IPS DF 6.9 (cell line): ENCODE data around the gene ATP11A.

Source experiments
- DNase-seq: peaks from one replicate; pipeline ENCODE4 v3.0.0-alpha.2; 2013; ENCODE audit warnings: low read depth, low spot score
- H3K27ac ChIP-seq: one replicate; pipeline ENCODE4 v1.5.1; 2013; ENCODE audit warnings: low read length, control low read depth
- H3K27me3 ChIP-seq: 2 replicates; pipeline ENCODE4 v1.6.1; 2013; ENCODE audit warnings: mild to moderate bottlenecking, low read length; ENCODE audit not compliant: control insufficient read depth, insufficient read depth
- H3K36me3 ChIP-seq: 2 replicates; pipeline ENCODE4 v1.6.1; 2013; ENCODE audit warnings: low read length; ENCODE audit not compliant: control insufficient read depth, insufficient read depth
- H3K4me1 ChIP-seq: 2 replicates; pipeline ENCODE4 v1.6.1; 2013; ENCODE audit warnings: low read length; ENCODE audit not compliant: control insufficient read depth, insufficient read depth
- H3K4me3 ChIP-seq: 2 replicates; pipeline ENCODE4 v1.5.1; 2013; ENCODE audit warnings: mild to moderate bottlenecking, low read length
- H3K9me3 ChIP-seq: 2 replicates; pipeline ENCODE4 v1.6.1; 2013; ENCODE audit warnings: low read length, inconsistent platforms; ENCODE audit not compliant: control insufficient read depth, insufficient read depth
- WGBS: extraction: QIAGEN DNeasy Blood & Tissue Kit; methylation state at CpG from one replicate; pipeline ENCODE4 v1.1.7; 2013; ENCODE audit warnings: mixed read lengths, missing lambda C conversion rate; ENCODE audit not compliant: insufficient read length, insufficient coverage; 5-methylcytosine and 5-hydroxymethylcytosine counted together

ATP11A gene

DNA sequence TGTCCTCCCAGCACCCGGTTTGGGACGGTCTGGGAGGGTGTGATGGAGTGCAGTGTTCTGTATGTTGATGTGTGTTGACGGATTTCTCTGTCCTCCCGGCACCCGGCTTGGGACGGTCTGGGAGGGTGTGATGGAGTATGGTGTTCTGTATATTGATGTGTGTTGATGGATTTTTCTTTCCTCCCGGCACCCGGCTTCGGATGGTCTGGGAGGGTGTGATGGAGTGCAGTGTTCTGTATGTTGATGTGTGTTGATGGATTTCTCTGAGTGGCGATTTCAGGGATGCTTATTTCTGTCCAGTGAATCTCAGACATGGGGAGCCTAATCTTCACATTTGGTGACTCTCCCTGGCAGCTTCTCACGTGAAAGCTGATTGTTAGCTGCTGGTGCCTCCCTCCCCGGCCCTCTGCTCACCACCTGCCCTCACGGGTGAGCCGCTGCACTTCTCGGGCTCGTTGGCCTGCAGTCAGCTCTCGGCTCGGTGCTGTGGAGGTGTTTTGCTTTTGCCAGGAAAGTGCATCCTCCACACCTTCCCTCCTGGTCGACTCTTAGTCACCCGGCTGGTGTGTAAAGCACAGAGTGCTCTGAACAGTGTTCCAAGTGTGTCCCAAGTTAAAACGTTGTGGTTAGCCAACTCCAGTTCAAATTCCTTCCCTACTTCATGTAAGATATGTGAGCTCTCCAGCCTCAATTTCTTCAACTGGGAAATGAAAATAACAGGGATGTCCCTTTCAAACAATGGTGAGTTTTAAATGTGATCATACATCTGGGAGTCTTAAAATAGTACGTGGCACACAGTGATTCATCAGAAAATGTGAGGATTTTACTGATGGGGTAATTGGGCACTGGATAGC, 54.6 kb downstream of the ATP11A start:
- H3K4me3 ChIP-seq, result no peak overlapping the region
- no CpG with 5 or more reads among the region's 22 CpGs for WGBS
- no peak for DNase-seq
- H3K36me3 ChIP-seq, result no peaks in the 10 kb centered on the region
- no peaks in the 10 kb centered on the region for H3K27me3 ChIP-seq
- H3K4me1 ChIP-seq, result peaks cover 6% of the 10 kb centered on the region; the same call in 1 of the 2 replicates
- no peaks in the 10 kb centered on the region for H3K9me3 ChIP-seq
- no peak overlapping the region for H3K27ac ChIP-seq

DNA sequence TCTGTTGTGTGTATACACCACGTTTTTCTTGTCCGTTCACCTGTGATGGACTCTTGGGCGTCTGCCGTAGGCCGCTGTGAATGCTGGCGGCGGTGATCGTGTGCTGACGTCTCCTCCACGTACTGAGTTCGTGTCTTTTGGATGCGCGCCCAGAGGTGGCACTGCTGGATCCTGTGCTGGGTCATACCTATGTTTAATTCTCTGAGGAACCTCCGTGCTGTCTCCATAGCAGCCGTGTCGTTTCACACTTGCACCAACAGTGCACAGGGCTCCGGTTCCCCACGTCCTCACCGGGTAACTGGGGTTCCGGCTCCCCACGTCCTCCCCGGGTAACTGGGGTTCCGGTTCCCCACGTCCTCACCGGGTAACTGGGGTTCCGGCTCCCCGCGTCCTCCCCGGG, 56.2 kb downstream of the ATP11A start:
- DNase-seq, result no peak
- Histone ChIP-seq H3K27me3 (no peaks in the 10 kb centered on the region), H3K4me3 (no peak overlapping the region), H3K27ac (no peak overlapping the region), H3K36me3 (no peaks in the 10 kb centered on the region), H3K4me1 (peaks cover 6% of the 10 kb centered on the region; the same call in 1 of the 2 replicates), H3K9me3 (no peaks in the 10 kb centered on the region)
- no CpG with 5 or more reads among the region's 29 CpGs for WGBS

DNA sequence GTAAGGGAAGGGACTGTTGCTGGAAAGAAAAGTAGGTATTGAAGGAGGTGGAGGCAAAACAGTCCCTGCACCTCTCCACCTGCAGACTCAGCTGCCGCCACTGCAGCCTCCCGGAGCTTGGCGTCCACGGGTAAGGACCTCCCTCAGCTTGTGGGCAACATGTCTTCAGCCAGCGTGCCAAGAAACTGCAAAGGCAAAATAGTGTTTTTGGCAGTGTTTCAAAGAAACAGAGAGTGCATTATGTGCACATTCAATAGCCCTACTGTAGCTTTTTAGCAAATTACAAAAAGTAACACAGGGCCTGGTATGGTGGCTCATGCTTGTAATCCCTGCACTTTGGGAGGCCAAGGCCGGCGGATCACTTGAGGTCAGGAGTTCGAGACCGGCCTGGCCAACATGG, 57.4 kb downstream of the ATP11A start:
- WGBS, result no CpG with 5 or more reads among the region's 9 CpGs
- no peak overlapping the region for H3K27ac ChIP-seq
- H3K36me3 ChIP-seq, result no peaks in the 10 kb centered on the region
- no peaks in the 10 kb centered on the region for H3K27me3 ChIP-seq
- 0 out of 2 replicates have a peak, but pooled peaks cover 1% of the 10 kb centered on the region for H3K4me1 ChIP-seq
- H3K9me3 ChIP-seq, result no peaks in the 10 kb centered on the region
- no peak for DNase-seq
- H3K4me3 ChIP-seq, result no peak overlapping the region

DNA sequence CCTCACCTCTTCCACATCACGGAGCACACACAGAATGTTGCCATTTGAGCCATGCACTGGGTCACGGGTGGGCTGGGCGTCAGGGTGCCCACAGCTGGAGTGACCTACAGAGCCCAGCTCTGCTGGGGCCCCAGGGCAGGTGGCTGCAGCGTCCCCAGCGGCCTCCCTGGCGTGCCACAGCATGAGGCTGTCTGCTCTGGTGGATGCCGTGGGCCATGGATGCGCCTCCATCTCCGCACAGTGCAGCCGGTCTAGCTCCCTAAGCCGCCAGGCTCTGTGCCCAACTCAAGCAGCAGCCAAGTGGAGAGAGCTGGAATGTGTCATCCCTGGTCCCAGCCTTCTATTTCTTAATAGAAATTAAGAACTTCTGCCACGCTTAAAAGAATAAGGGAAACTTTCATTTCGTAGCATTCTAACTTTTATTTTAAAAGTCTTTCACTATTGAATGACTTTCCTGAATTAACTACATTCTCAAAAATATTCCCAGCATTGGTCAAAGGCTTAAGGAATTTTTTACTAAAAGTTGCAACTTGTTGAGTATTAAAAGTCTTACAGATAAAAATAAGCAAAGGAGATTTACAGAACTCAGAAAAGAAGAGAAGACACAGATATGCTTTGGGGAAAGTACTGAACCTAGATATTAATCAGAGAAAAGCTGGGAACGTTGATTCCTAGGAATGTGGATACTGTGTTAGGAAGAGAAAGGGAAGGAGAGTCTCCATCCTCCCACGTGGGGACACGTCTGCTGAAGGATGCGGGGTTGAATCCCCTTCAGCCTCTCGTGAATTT, 59.3 kb downstream of the ATP11A start:
- Histone ChIP-seq H3K27me3 (no peaks in the 10 kb centered on the region), H3K36me3 (no peaks in the 10 kb centered on the region), H3K9me3 (no peaks in the 10 kb centered on the region), H3K4me1 (0 out of 2 replicates have a peak, but pooled peaks cover 1% of the 10 kb centered on the region), H3K27ac (no peak overlapping the region), H3K4me3 (no peak overlapping the region)
- no CpG with 5 or more reads among the region's 18 CpGs for WGBS
- no peak for DNase-seq

DNA sequence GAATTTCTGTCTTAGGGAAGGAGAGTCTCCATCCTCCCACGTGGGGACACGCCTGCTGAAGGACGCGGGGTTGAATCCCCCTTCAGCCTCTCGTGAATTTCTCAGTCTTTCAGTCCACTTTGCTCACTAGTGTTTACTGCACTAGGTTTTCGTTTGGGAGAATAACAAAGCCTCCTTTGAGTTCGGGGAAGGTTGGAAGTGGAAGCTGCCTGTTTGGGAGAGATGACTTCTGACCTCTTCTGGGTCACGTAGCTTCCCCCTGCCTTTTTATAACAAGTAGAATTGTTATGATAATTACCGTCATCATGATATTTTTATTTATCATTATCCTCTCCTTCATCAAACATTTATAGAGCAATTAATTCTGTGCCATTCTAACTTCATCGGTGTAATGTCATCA, 60.7 kb downstream of the ATP11A start:
- no peak for DNase-seq
- WGBS, result no CpG with 5 or more reads among the region's 10 CpGs
- H3K36me3 ChIP-seq, result no peaks in the 10 kb centered on the region

DNA sequence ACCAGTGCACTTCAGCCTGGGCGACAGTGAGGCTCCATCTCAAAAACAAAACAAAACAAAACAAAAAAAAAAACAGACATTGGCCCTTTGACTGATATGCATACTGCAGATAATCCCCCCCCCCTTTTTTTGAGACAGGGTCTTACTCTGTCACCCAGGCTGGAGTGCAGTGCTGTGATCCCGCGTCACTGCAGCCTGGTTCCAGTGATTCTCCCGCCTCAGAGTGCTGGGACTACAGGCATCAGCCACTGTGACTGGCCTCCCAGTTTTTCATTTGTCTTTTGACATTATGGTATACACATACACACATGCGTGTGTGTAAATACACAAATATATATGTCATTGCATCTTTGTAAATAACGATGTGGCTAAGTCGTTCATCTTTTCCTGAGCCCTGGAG, 61.8 kb downstream of the ATP11A start:
- no peaks in the 10 kb centered on the region for H3K27me3 ChIP-seq
- H3K36me3 ChIP-seq, result no peaks in the 10 kb centered on the region; the same call in 1 of the 2 replicates
- no peak for DNase-seq
- no CpG with 5 or more reads among the region's 7 CpGs for WGBS
- no peaks in the 10 kb centered on the region for H3K9me3 ChIP-seq
- H3K27ac ChIP-seq, result no peak overlapping the region
- peaks cover 2% of the 10 kb centered on the region; the same call in 1 of the 2 replicates for H3K4me1 ChIP-seq
- H3K4me3 ChIP-seq, result no peak overlapping the region

More for the DNA sequence above, 60.7 kb downstream of the ATP11A start:
- no peaks in the 10 kb centered on the region for H3K27me3 ChIP-seq
- no peak overlapping the region for H3K27ac ChIP-seq
- H3K4me1 ChIP-seq, result 0 out of 2 replicates have a peak, but pooled peaks cover 1% of the 10 kb centered on the region
- no peak overlapping the region for H3K4me3 ChIP-seq
- no peaks in the 10 kb centered on the region for H3K9me3 ChIP-seq

DNA sequence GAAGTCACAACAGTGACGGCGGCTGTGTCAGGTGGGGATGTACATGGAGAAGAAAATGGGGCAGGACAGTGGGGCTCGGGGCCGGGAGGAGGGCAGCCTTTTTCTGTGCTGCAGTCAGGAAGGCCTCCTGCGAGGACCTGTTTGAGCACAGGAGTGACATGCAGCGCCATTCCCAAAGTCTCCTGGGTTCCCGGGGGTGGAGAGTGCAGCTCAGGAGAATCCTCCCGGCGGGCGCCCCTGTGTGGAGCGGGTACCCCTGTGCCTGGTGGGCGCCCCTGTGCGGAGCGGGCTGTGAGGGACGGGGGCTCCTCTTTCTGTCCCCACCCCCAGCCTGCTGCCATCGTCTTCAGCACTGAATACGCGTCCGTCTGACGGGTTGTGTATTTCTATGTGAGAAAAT, 62.4 kb downstream of the ATP11A start:
- H3K4me3 ChIP-seq, result no peak overlapping the region
- no peak overlapping the region for H3K27ac ChIP-seq
- H3K9me3 ChIP-seq, result no peaks in the 10 kb centered on the region
- no peaks in the 10 kb centered on the region; the same call in 1 of the 2 replicates for H3K36me3 ChIP-seq
- no peaks in the 10 kb centered on the region for H3K27me3 ChIP-seq
- H3K4me1 ChIP-seq, result peaks cover 2% of the 10 kb centered on the region; the same call in 1 of the 2 replicates
- no peak for DNase-seq
- WGBS, result no CpG with 5 or more reads among the region's 20 CpGs

DNA sequence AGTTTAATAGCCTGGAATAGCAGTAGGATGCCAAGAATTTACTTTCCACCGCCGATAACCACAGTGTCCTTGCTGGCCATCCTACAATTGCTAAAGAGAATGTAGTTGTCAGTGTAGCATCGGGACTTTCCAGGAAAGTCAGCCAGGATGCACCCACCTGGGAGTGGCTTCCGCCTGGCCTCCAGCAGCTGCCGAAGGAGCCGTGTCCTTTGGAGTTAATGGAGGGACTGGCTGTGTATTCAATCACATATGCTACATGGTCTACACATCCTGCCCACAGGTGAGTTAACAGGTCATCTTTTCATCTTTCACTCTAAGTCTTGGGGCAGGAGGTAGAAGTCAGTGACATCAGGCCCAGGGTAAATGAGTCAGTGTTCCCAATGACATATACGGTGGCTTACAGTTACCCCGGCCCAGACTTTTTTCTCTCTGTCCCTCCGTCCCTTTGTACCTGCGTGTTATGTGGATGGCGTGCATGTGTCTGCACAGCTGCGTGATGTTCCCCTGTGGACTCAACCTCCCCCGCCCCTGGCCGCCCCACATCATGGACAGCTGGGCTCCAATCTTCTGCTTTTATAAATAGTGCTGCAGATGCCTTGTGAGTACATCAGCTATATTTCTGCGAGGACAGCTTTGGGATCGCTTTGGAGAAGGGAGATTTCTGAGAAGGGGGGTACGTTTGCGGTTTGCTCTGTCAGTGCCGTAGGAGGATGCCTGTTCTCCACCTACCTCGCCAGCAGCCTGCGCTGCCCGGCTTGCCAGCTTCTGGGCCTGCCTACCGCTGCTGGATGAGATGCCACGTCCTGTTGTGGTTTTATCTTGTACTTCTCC, 63.1 kb downstream of the ATP11A start:
- no CpG with 5 or more reads among the region's 24 CpGs for WGBS
- Histone ChIP-seq H3K9me3 (no peaks in the 10 kb centered on the region), H3K4me3 (no peak overlapping the region), H3K27me3 (no peaks in the 10 kb centered on the region), H3K4me1 (peaks cover 1% of the 10 kb centered on the region; the same call in 1 of the 2 replicates), H3K36me3 (no peaks in the 10 kb centered on the region; the same call in 1 of the 2 replicates), H3K27ac (no peak overlapping the region)
- no peak for DNase-seq

DNA sequence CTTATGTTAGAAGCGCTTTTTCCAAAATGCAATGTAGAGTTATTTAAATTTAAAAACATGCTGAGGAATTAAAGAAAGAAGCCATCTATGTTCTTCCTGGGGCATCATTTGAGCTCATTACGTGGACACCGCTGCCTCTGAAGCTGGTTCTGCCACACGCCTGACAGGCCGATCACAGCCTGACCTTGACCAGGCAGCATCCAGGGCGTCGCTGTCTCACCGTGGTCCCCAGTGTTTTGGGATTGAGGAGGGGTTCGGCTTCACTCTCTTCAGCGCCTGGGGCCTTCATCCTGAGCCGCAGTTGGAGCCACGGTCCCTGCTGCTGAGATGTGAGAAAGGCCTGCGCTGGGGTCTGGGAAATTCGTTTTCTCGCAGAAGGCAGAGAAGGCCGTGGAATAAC, 64.0 kb downstream of the ATP11A start:
- H3K4me3 ChIP-seq, result no peak overlapping the region
- no CpG with 5 or more reads among the region's 16 CpGs for WGBS
- H3K36me3 ChIP-seq, result no peaks in the 10 kb centered on the region; the same call in 1 of the 2 replicates
- no peaks in the 10 kb centered on the region for H3K27me3 ChIP-seq
- H3K27ac ChIP-seq, result no peak overlapping the region
- H3K9me3 ChIP-seq, result no peaks in the 10 kb centered on the region
- DNase-seq, result no peak
- H3K4me1 ChIP-seq, result peaks cover 1% of the 10 kb centered on the region; the same call in 1 of the 2 replicates
